GM12878 (cell line): ENCODE results near the gene MYO10. TPM values are rescaled to one million over a fixed set of nuclear protein-coding genes. Genes with fewer than 3 reads are reported as not detected.

Source experiments
- ATAC-seq: fragments of 200-7000 bp; cut with Tn5 transposase; 3 replicates; pipeline ENCODE4 v1.9.1; 2020; ENCODE audit warnings: mild to moderate bottlenecking, moderate library complexity
- BruUV-seq: library from RNA; stranded (reverse); fragments of 400-500 nt; replicated peaks from 2 replicates; lab custom pipeline; 2021; lab: Mats Ljungman, UMichigan
- CTCF ChIA-PET: fragments of 300-600 bp; sonication (Branson Sonifier 250); formaldehyde crosslinking; extraction: SDS; loops from one replicate; lab custom pipeline; 2021; ENCODE audit warnings: inconsistent platforms; lab: Yijun Ruan, JAX
- POLR2A ChIA-PET: fragments of 350-600 bp; formaldehyde crosslinking; extraction: SDS; loops from one replicate; lab custom pipeline; 2021; ENCODE audit warnings: inconsistent platforms; lab: Charles Lee
- RAD21 ChIA-PET: fragments of 300-600 bp; sonication (Branson Sonifier 250); formaldehyde crosslinking; loops from one replicate; lab custom pipeline; 2023; ENCODE audit warnings: antibody characterized with exemption; ENCODE audit not compliant: unreplicated experiment; lab: Charles Lee
- SMC1A ChIA-PET: fragments of 300-600 bp; sonication (Branson Sonifier 250); formaldehyde crosslinking; loops from one replicate; lab custom pipeline; 2023; ENCODE audit not compliant: unreplicated experiment, uncharacterized antibody; lab: Charles Lee
- DNase-seq: peaks from one replicate; pipeline ENCODE4 v3.0.0-alpha.2; 2011; ENCODE audit warnings: low read depth, low spot score
- FAIRE-seq: peaks from 3 replicates; lab custom pipeline; 2011; peaks lifted over from hg19 to GRCh38; lab: Jason Lieb, UNC
- H2AFZ ChIP-seq: 2 replicates; pipeline ENCODE4 v1.6.0; 2011; ENCODE audit warnings: low read depth, low read length, control low read depth; ENCODE audit not compliant: control insufficient read depth
- H3K27ac ChIP-seq: 2 replicates; pipeline ENCODE4 v1.5.1; 2011; ENCODE audit warnings: control low read depth; ENCODE audit not compliant: control insufficient read depth, insufficient read depth
- H3K27me3 ChIP-seq, 2 experiments: replicated peaks in 1 of 2; 2 replicates each; pipeline versions ENCODE4 v1.6.0 to v1.6.1; 2011; ENCODE audit warnings: low read length in 1 of 2; ENCODE audit not compliant: control insufficient read depth in 2 of 2, insufficient read depth in 2 of 2
- H3K36me3 ChIP-seq, 2 experiments: 2 replicates each; pipeline ENCODE4 v1.5.1; 2011; ENCODE audit warnings: low read length in 1 of 2; ENCODE audit not compliant: control insufficient read depth in 2 of 2, insufficient read depth in 2 of 2
- H3K4me1 ChIP-seq: 2 replicates; pipeline ENCODE4 v1.6.1; 2011; ENCODE audit warnings: mild to moderate bottlenecking, low read length, moderate library complexity, mixed read lengths; ENCODE audit not compliant: control insufficient read depth, insufficient read depth
- H3K4me2 ChIP-seq: 2 replicates; pipeline ENCODE4 v1.6.0; 2011; ENCODE audit warnings: control low read depth; ENCODE audit not compliant: control insufficient read depth, insufficient read depth
- H3K4me3 ChIP-seq: fragments of 200-600 bp; sonication (generic); 2 replicates; pipeline ENCODE4 v1.5.1; 2016
- H3K79me2 ChIP-seq: 2 replicates; pipeline ENCODE4 v1.6.0; 2011; ENCODE audit warnings: low read length; ENCODE audit not compliant: control insufficient read depth, insufficient read depth
- H3K9ac ChIP-seq: 2 replicates; pipeline ENCODE4 v1.8.0; 2011; ENCODE audit warnings: low read length, control low read depth, mixed read lengths; ENCODE audit not compliant: control insufficient read depth, insufficient read depth
- H3K9me3 ChIP-seq: replicated peaks from 3 replicates; pipeline ENCODE4 v1.5.1; 2011; ENCODE audit warnings: mild to moderate bottlenecking, low read length; ENCODE audit not compliant: control insufficient read depth, insufficient read depth
- H4K20me1 ChIP-seq: 2 replicates; pipeline ENCODE4 v1.6.0; 2011; ENCODE audit not compliant: control insufficient read depth, insufficient read depth
- CTCF ChIP-seq, 3 experiments: IDR thresholded peaks in 2 of 3; conservative IDR thresholded peaks in 1 of 3; 2 replicates each; pipeline ENCODE4 v1.5.1; 2011; ENCODE audit warnings: low read depth in 3 of 3, low read length in 3 of 3, mild to moderate bottlenecking in 3 of 3, control low read depth in 2 of 3, moderate library complexity in 2 of 3, inconsistent platforms in 1 of 3, mixed read lengths in 1 of 3; ENCODE audit not compliant: control insufficient read depth in 2 of 3, insufficient read depth in 1 of 3; ENCODE audit errors: extremely low read depth in 1 of 3
- E2F8 ChIP-seq: fragments of 450-650 bp; IDR thresholded peaks from 2 replicates; pipeline ENCODE4 v1.6.1; 2018; ENCODE audit warnings: mild to moderate bottlenecking, low read depth, moderate library complexity; ENCODE audit not compliant: partially characterized antibody
- EZH2 ChIP-seq: IDR thresholded peaks from 2 replicates; pipeline ENCODE4 v1.6.1; 2012; ENCODE audit warnings: low read depth, mild to moderate bottlenecking, control low read depth, inconsistent platforms, low read length, borderline replicate concordance; ENCODE audit not compliant: control insufficient read depth
- HDAC6 ChIP-seq: fragments of 200-600 bp; sonication (generic); IDR thresholded peaks from one replicate; pipeline ENCODE4 v1.8.0; 2017; ENCODE audit warnings: antibody characterized with exemption; ENCODE audit not compliant: unreplicated experiment
- IKZF2 ChIP-seq, 2 experiments: fragments of 450-650 bp; IDR thresholded peaks; 2 replicates each; pipeline ENCODE4 v1.6.1; 2017; ENCODE audit warnings: mild to moderate bottlenecking in 2 of 2, moderate library complexity in 2 of 2
- PAX5 ChIP-seq: IDR thresholded peaks from 2 replicates; pipeline ENCODE4 v1.6.1; 2011; ENCODE audit warnings: low read depth, low read length, borderline replicate concordance
- STAT3 ChIP-seq: IDR thresholded peaks from 2 replicates; pipeline ENCODE4 v1.6.1; 2011; ENCODE audit warnings: low read depth, low read length, improper control_type of control experiment
- WGBS: methylation state at CpG from one replicate; pipeline ENCODE4 v1.1.6; 2016; ENCODE audit warnings: low lambda C conversion rate; ENCODE audit not compliant: insufficient replicate concordance, insufficient coverage; ENCODE audit errors: missing lambda C conversion rate; 5-methylcytosine and 5-hydroxymethylcytosine counted together
- in situ Hi-C: fragments of 300-500 bp; cut with MboI; formaldehyde crosslinking; loops from 9 replicates; pipeline ENCODE4 v1.14.3; 2018; ENCODE audit warnings: mixed read lengths
- intact Hi-C: fragments of 100-400 bp; cut with micrococcal nuclease; formaldehyde crosslinking; loops from one replicate; pipeline ENCODE4 v1.14.2; 2022; ENCODE audit not compliant: unreplicated experiment
- polyA plus RNA-seq, 11 experiments: library from polyadenylated mRNA; depleted of rRNA in 4 of 11; unstranded in 6 of 11; stranded (reverse) in 5 of 11; fragments of >200 nt; fragmentation: Nextera tagmentation in 4 of 11; fragmentation: Illumina TruSeq in 1 of 11; extraction: Ambion mirVana in 4 of 11; extraction: Trizol in 1 of 11; gene quantifications; 1 replicate in 1 of 11; 2 replicates in 10 of 11; pipeline versions ENCODE4 v1.2.1 to v1.2.3, GENCODE V29; 2011 to 2016; ENCODE audit warnings: inconsistent platforms in 2 of 11, missing spikeins in 2 of 11, low read depth in 1 of 11
- total RNA-seq, 4 experiments: library from RNA; depleted of rRNA in 3 of 4; stranded (reverse); fragments of >200 nt in 3 of 4; fragmentation: Illumina TruSeq in 1 of 4; extraction: Trizol in 1 of 4; gene quantifications; 2 replicates each; pipeline versions ENCODE4 v1.2.1 to v1.2.3, GENCODE V29; 2013 to 2021

Gene MYO10
- total and polyA plus RNA-seq, 10 of the 15 experiments (the other 5 are each of a cell fraction or from before 2014, with no cell fraction given), result 0.02 to 0.77 (median 0.17) TPM

- CTCF ChIA-PET, result no interaction called here
- H3K4me3 ChIP-seq, result no peak overlapping the region
- in situ Hi-C loops (no loop called here), intact Hi-C loops (no loop called here)
- POLR2A ChIA-PET, result no interaction called here
- RAD21 ChIA-PET, result no interaction called here
- 17% methylated on average over 4 of the region's 4 CpGs for WGBS
- no peak overlapping the region for H2AFZ ChIP-seq
- H3K27ac ChIP-seq, result no peak overlapping the region
- DNase-seq, result no peak
- no TSS peak for BruUV-seq
- H4K20me1 ChIP-seq, result no peaks in the 10 kb centered on the region
- FAIRE-seq, result no peak
- SMC1A ChIA-PET, result no interaction called here
- H3K9me3 ChIP-seq, result no peaks in the 10 kb centered on the region; the same call in 2 of the 3 replicates
- no peak for ATAC-seq
- H3K4me2 ChIP-seq, result no peak overlapping the region
- H3K27me3 ChIP-seq, result no peaks in the 10 kb centered on the region
- TF ChIP-seq CTCF (IDR thresholded peaks at IDR 0.05 in 2 of 3, conservative IDR thresholded peaks at IDR 0.05 in 1 of 3; ENCODE audit: control insufficient read depth in 2 of 3, extremely low read depth in 1 of 3, insufficient read depth in 1 of 3, low read depth in 3 of 3, low read length in 3 of 3) (no peak), EZH2 (no peak), E2F8 (no peak), PAX5 (no peak), IKZF2 (IDR thresholded peaks at IDR 0.05) (no peak), HDAC6 (no peak), STAT3 (no peak)
- H3K4me1 ChIP-seq, result no peaks in the 10 kb centered on the region
- H3K9ac ChIP-seq, result no peak overlapping the region
- H3K36me3 ChIP-seq, result no peaks in the 10 kb centered on the region
- no peaks in the 10 kb centered on the region for H3K79me2 ChIP-seq
Measured at GRCh38 chr5:16871746-16872339, 64.2 kb downstream of the MYO10 start.
